Cortex of kidney (tissue), 1 donor: Measurements from ENCODE around the gene STING1.
"Not testable (repeated sequence)": the region's sequence is repeated elsewhere in the genome, so short reads cannot be mapped to it uniquely, and the experiment has no call there.

ENCODE experiments used
- DNase-seq: peaks from one replicate; lab custom pipeline; 2025; lab: John Stamatoyannopoulos, UW

The STING1 gene

GRCh38 chr5:139503036-139503817 lies 20.7 kb upstream of the STING1 start:
- DNase-seq, result not testable (repeated sequence)

- no peak for DNase-seq
Observed at GRCh38 chr5:139501381-139501780, 18.8 kb upstream of the STING1 start.

GRCh38 chr5:139495638-139496435 lies 13.3 kb upstream of the STING1 start:
- no peak for DNase-seq

- DNase-seq, result no peak
Observed at GRCh38 chr5:139494832-139495231, 12.3 kb upstream of the STING1 start.

GRCh38 chr5:139494256-139494655 lies 11.7 kb upstream of the STING1 start:
- DNase-seq, result no peak

GRCh38 chr5:139492700-139493192 lies 10.2 kb upstream of the STING1 start:
- no peak for DNase-seq

GRCh38 chr5:139488260-139488659 lies 5.7 kb upstream of the STING1 start:
- DNase-seq, result no peak

GRCh38 chr5:139486201-139486600 lies 3.6 kb upstream of the STING1 start:
- no peak for DNase-seq

GRCh38 chr5:139482890-139483208 lies 291 bp upstream of the STING1 start:
- not testable (repeated sequence) for DNase-seq

- DNase-seq, result no peak
Observed at GRCh38 chr5:139481580-139482049, 943 bp downstream of the STING1 start.

- DNase-seq, result no peak
Observed at GRCh38 chr5:139481122-139481533, 1.4 kb downstream of the STING1 start.

- not testable (repeated sequence) for DNase-seq
Observed at GRCh38 chr5:139479729-139480128, 2.8 kb downstream of the STING1 start.

- DNase-seq, result not testable (repeated sequence)
Observed at GRCh38 chr5:139478657-139479423, 3.7 kb downstream of the STING1 start.

- no peak for DNase-seq
Observed at GRCh38 chr5:139475865-139476617, 6.5 kb downstream of the STING1 start.

GRCh38 chr5:139474890-139475791 lies 7.4 kb downstream of the STING1 start:
- DNase-seq, result no peak

- no peak for DNase-seq
Observed at GRCh38 chr5:139473565-139473964, 9.0 kb downstream of the STING1 start.

- DNase-seq, result no peak
Observed at GRCh38 chr5:139473105-139473504, 9.5 kb downstream of the STING1 start.

GRCh38 chr5:139472386-139473030 lies 10.1 kb downstream of the STING1 start:
- DNase-seq, result no peak

- DNase-seq, result no peak
Observed at GRCh38 chr5:139470821-139471300, 11.7 kb downstream of the STING1 start, which contains the start of gene SMIM33. Gene SMIM33, plus strand, starts transcription at chr5:139471004. Its CDS starts 118 bp downstream, at chr5:139471122.
